NCI-H510A treated with DMSO at 0.1 percent for 48 hours (cell line): ENCODE data around the gene FOXI1.

Experiments
- DNase-seq: peaks from one replicate; lab custom pipeline; 2025; lab: John Stamatoyannopoulos, UW

FOXI1 gene

GRCh38 chr5:170150713-170151096, 45.0 kb downstream of the FOXI1 start:
- DNase-seq = no peak

- DNase-seq = no peak
Observed at GRCh38 chr5:170151097-170151831, 45.6 kb downstream of the FOXI1 start.

GRCh38 chr5:170152767-170153166, 47.1 kb downstream of the FOXI1 start:
- DNase-seq = no peak

- peak; percentile 62 for DNase-seq
Observed at GRCh38 chr5:170154297-170154696, 48.6 kb downstream of the FOXI1 start.

GRCh38 chr5:170154744-170155143, 49.0 kb downstream of the FOXI1 start:
- DNase-seq = no peak

GRCh38 chr5:170155771-170156170, 50.1 kb downstream of the FOXI1 start:
- no peak for DNase-seq

GRCh38 chr5:170159101-170159698, 53.5 kb downstream of the FOXI1 start:
- no peak for DNase-seq
